D721Med (cell line): ENCODE results near the gene MYO9B.

ENCODE experiments used
- DNase-seq: peaks from one replicate; pipeline ENCODE4 v3.0.0; 2011; ENCODE audit warnings: low spot score; ENCODE audit not compliant: insufficient read length
- FAIRE-seq: peaks from 2 replicates; lab custom pipeline; 2011; peaks lifted over from hg19 to GRCh38; lab: Jason Lieb, UNC
- TF ChIP-seq, protein P1 (sequence below): IDR thresholded peaks from 2 replicates; pipeline ENCODE4 v1.5.1; 2012; ENCODE audit warnings: mild to moderate bottlenecking, control low read depth; ENCODE audit not compliant: insufficient read depth; ENCODE audit errors: missing control alignments

MYO9B gene

GRCh38 chr19:17061691-17062090 is 13.9 kb upstream of the MYO9B start:
- DNase-seq (no peak), FAIRE-seq (no peak)
- TF ChIP-seq, protein P1, sequence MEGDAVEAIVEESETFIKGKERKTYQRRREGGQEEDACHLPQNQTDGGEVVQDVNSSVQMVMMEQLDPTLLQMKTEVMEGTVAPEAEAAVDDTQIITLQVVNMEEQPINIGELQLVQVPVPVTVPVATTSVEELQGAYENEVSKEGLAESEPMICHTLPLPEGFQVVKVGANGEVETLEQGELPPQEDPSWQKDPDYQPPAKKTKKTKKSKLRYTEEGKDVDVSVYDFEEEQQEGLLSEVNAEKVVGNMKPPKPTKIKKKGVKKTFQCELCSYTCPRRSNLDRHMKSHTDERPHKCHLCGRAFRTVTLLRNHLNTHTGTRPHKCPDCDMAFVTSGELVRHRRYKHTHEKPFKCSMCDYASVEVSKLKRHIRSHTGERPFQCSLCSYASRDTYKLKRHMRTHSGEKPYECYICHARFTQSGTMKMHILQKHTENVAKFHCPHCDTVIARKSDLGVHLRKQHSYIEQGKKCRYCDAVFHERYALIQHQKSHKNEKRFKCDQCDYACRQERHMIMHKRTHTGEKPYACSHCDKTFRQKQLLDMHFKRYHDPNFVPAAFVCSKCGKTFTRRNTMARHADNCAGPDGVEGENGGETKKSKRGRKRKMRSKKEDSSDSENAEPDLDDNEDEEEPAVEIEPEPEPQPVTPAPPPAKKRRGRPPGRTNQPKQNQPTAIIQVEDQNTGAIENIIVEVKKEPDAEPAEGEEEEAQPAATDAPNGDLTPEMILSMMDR: no peak

- FAIRE-seq: no peak
- TF ChIP-seq, protein P1: no peak
Observed at GRCh38 chr19:17063428-17063827, 12.1 kb upstream of the MYO9B start.

GRCh38 chr19:17069193-17069592 is 6.4 kb upstream of the MYO9B start:
- DNase-seq: no peak
- TF ChIP-seq, protein P1: no peak
- no peak for FAIRE-seq

More at GRCh38 chr19:17063428-17063827, 12.1 kb upstream of the MYO9B start:
- no peak for DNase-seq

GRCh38 chr19:17070421-17070820 is 5.2 kb upstream of the MYO9B start:
- no peak for FAIRE-seq
- TF ChIP-seq, protein P1: no peak
- DNase-seq: no peak

GRCh38 chr19:17070912-17071311 is 4.7 kb upstream of the MYO9B start:
- TF ChIP-seq, protein P1: no peak
- no peak for FAIRE-seq
- no peak for DNase-seq

GRCh38 chr19:17073869-17074633 is 1.5 kb upstream of the MYO9B start:
- no peak for FAIRE-seq
- DNase-seq: no peak
- TF ChIP-seq, protein P1: no peak

GRCh38 chr19:17074634-17075034 is 943 bp upstream of the MYO9B start:
- no peak for DNase-seq

More at GRCh38 chr19:17074634-17075034, 943 bp upstream of the MYO9B start:
- TF ChIP-seq, protein P1: no peak
- FAIRE-seq: no peak
